H54 (cell line): ENCODE measurements around the gene SORCS2.
A peak's percentile ranks its signal among the peaks of the same experiment; 100 is the strongest.

Experiments
- DNase-seq: peaks from one replicate; pipeline ENCODE4 v3.0.0; 2011; ENCODE audit warnings: low spot score, mixed read lengths; ENCODE audit not compliant: insufficient read length
- FAIRE-seq: peaks from 3 replicates; lab custom pipeline; 2011; peaks lifted over from hg19 to GRCh38; lab: Jason Lieb, UNC
- POLR2A ChIP-seq: IDR thresholded peaks from 2 replicates; pipeline ENCODE4 v1.6.1; 2011; ENCODE audit warnings: low read depth, mild to moderate bottlenecking, low read length

SORCS2 gene

DNA sequence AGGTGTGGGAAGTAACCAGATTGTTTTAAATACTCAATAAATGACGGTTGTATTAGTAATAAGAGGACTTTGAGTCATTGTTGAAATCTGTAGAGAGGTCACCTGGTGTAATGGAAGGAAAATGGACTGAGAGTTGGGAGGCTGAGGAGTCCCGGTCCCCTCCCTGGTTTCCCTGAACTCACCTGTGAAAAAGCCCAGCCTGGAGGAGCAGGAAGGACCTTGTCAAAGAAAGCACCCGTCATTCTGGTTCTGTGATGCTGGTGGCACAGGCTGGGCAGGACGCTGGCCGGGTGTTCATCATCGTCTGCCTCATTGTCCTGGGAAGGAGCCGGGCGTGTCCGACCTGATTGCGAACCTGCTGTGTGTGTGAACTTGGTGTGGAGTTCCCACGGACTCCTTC is 70.8 kb downstream of the SORCS2 start:
- no peak for DNase-seq
- TF ChIP-seq POLR2A: no peak
- no peak for FAIRE-seq

- DNase-seq: no peak
- TF ChIP-seq POLR2A: no peak
- FAIRE-seq: no peak
These were observed 72.4 kb downstream of the SORCS2 start for GRCh38 chr4:7264694-7265093.

DNA sequence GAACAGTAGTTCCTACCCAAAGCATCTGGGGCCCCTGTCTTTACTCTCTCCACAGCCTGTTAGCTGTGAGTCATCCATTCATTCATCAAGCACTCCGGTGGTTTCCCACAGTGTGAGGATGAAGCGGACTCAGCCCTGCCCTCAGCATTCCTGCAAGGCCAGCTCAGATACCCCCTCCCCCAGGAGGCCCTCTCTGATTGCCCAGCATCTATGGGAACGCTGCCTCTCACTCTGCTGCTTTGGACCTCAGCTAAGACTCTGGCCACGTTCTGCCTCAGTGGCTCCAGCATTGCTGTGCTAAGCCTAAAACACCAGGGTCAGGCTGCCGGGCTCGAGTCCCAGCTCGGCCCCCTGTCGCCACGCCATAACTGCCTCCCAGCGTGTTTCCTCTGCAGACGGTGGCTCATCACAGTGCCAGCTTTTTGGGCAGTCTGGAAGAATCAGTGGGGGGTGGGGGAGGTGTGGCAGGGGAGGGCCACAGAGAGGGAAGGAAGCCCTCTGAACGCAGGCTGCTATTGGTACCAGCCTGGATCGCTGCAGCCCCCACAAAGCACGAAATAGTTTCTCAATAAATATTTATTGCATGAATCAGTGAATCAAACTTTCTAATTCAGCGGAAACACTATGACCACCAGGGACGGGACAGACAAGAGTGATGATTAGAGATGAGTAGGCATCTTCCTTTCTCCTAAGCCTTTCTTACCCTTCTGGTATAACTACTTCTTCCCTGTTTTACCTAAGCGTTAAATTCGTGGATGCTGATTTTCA is 74.4 kb downstream of the SORCS2 start:
- DNase-seq: peak; percentile 86
- FAIRE-seq: no peak
- no peak for TF ChIP-seq POLR2A

DNA sequence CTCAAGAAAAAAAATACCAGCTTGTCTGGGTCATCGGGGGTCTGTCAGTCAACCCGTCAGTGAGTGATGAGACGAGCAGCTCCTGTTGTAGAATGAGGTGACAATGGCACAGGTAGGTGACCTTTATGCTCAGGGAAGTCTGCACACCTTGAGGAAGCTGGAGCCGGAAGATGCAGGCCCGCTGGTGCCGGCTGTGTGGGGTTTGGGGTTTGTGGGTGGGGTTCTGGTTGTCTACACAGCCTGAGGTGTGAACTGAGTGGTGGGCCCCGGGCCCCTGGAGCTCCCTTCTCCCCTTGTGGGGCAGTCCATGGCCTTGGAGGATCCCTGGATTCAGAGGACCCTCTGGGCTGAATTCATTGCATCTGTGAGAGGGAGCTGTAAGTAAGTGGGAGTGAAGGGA is 75.5 kb downstream of the SORCS2 start:
- FAIRE-seq: no peak

DNA sequence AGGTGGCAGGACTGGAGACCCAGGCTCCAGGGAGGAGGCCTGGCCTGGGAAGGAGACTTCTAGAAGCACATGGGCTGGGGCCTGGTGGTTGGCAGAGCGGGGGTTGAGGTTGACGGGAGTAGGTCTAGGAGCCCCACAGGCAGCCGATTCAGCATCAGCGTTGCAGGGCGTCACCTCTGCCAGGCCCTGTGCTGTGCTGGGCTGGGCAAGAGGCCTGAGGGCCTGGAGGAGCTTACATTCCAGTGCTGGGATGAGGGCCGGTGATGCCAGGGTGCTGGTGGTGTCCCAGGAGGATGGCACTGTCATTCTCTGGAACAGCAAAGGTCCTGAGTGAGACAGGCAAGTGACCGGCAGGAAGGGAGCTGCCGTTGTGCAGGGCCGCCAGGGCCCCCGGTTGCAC is 76.6 kb downstream of the SORCS2 start:
- TF ChIP-seq POLR2A: no peak
- no peak for FAIRE-seq
- no peak for DNase-seq

More for the DNA sequence above, 75.5 kb downstream of the SORCS2 start:
- no peak for TF ChIP-seq POLR2A
- DNase-seq: no peak

- TF ChIP-seq POLR2A: no peak
- FAIRE-seq (no peak), DNase-seq (no peak)
These were observed 77.8 kb downstream of the SORCS2 start for GRCh38 chr4:7270121-7270520.

DNA sequence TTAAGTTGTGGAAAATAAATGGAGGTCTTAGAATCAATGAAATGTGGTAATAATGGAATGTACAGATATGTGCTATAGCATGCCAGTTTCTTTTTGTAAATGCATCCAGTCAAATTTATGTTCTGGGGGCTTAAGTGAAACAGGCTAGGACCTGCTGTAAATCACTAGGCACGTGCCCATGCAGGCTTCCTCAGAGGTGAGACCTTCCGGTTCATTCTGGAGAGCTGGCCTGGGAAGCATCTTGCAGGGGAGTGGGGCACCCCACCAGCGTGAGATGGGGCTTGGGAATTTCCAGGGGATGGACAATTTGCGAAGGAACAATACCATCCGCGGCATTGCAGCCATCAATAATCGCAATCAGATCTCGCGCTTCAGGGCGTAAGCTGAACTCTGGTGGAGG is 80.1 kb downstream of the SORCS2 start:
- TF ChIP-seq POLR2A: no peak
- no peak for DNase-seq
- FAIRE-seq: no peak

GRCh38 chr4:7273738-7274297 is 81.5 kb downstream of the SORCS2 start:
- TF ChIP-seq POLR2A: no peak
- no peak for FAIRE-seq
- no peak for DNase-seq

DNA sequence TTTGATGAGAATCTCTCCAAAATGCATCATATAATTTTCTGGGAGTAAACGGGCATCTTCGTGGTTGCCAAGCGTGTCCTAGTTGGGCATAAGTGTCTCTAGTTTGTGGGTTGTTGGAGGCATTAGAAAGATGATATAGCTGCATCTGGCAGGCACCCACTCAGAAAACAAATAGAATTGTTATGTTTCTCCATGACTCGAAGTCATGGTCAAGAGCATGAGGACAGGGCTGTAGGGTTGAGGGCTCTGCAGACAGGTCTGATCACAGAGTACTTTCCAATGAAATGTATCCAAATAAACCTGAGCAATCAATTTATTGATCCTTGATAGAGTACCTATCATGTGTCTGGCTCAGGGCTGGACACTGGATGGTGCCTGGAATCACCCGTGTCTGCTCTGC is 82.7 kb downstream of the SORCS2 start:
- TF ChIP-seq POLR2A: no peak
- no peak for DNase-seq
- FAIRE-seq: no peak

- FAIRE-seq (no peak), DNase-seq (no peak)
- TF ChIP-seq POLR2A: no peak
These were observed 83.3 kb downstream of the SORCS2 start for GRCh38 chr4:7275490-7276154.

DNA sequence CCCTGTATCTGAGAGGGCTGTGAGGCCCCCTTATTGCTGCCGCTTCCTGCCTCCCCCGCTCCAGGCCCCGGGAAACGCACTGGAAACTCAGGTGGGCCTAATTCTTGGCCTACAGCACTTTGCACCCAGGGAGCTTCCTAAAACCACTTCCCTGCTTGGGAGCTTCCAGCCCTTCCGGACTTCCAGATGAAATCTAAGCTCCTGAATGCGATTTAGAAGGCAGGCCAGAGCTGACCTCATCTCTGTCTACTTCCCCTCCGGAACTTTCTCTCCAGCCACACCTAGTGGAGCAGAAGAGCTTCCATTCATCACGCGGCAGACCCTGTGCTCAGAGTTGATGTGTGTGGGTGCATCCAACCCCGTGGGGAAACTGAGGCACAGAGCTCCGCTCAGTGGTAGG is 84.2 kb downstream of the SORCS2 start:
- no peak for TF ChIP-seq POLR2A
- FAIRE-seq: no peak
- no peak for DNase-seq

- FAIRE-seq: no peak
- no peak for TF ChIP-seq POLR2A
- no peak for DNase-seq
These were observed 85.9 kb downstream of the SORCS2 start for GRCh38 chr4:7278071-7278765.

GRCh38 chr4:7278981-7279380 is 86.6 kb downstream of the SORCS2 start:
- TF ChIP-seq POLR2A: no peak
- no peak for FAIRE-seq
- no peak for DNase-seq

GRCh38 chr4:7279902-7280301 is 87.6 kb downstream of the SORCS2 start:
- TF ChIP-seq POLR2A: no peak
- DNase-seq (no peak), FAIRE-seq (no peak)
